ENCODE data around the gene FZD7. TPM values are rescaled to one million over a fixed set of nuclear protein-coding genes. Genes with fewer than 3 reads are reported as not detected.

The FZD7 gene
- total RNA-seq, 1 donor: 14.7 TPM

- no peak for DNase-seq (ENCODE audit: low read depth)
- no peak overlapping the region for H3K4me3 ChIP-seq (ENCODE audit: low read depth, low read length)
- TF ChIP-seq CTCF (IDR thresholded peaks at IDR 0.05; ENCODE audit: insufficient read depth, low read depth, low read length): no peak
Observed at GRCh38 chr2:202084265-202084664, 50.6 kb downstream of the FZD7 start.

Other genes starting within 250 kb of the FZD7 start
- 3.5 and 7.4 TPM in 2 replicates for gene CDK15, start 227.3 kb upstream of the FZD7 start, total RNA-seq
- gene KIAA2012, start 39.4 kb downstream of the FZD7 start, total RNA-seq: under 0.01 TPM in 2 replicates
- 109 and 167 TPM in 2 replicates for gene SUMO1, start 204.7 kb downstream of the FZD7 start, total RNA-seq
- gene NOP58, start 231.9 kb downstream of the FZD7 start, total RNA-seq: 53.8 and 82.5 TPM in 2 replicates